ENCODE results near the gene NCEH1.

- TF ChIP-seq, protein P1, sequence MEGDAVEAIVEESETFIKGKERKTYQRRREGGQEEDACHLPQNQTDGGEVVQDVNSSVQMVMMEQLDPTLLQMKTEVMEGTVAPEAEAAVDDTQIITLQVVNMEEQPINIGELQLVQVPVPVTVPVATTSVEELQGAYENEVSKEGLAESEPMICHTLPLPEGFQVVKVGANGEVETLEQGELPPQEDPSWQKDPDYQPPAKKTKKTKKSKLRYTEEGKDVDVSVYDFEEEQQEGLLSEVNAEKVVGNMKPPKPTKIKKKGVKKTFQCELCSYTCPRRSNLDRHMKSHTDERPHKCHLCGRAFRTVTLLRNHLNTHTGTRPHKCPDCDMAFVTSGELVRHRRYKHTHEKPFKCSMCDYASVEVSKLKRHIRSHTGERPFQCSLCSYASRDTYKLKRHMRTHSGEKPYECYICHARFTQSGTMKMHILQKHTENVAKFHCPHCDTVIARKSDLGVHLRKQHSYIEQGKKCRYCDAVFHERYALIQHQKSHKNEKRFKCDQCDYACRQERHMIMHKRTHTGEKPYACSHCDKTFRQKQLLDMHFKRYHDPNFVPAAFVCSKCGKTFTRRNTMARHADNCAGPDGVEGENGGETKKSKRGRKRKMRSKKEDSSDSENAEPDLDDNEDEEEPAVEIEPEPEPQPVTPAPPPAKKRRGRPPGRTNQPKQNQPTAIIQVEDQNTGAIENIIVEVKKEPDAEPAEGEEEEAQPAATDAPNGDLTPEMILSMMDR (IDR thresholded peaks at IDR 0.05 in 2 of 3, conservative IDR thresholded peaks at IDR 0.05 in 1 of 3; ENCODE audit: borderline replicate concordance in 1 of 3, insufficient read depth in 1 of 3, low read depth in 2 of 3, low read length in 2 of 3): no peak
- TF ChIP-seq POLR2A (IDR thresholded peaks at IDR 0.05; ENCODE audit: borderline replicate concordance, extremely low read depth, insufficient read depth, insufficient read length): no peak
- TF ChIP-seq, protein P2, sequence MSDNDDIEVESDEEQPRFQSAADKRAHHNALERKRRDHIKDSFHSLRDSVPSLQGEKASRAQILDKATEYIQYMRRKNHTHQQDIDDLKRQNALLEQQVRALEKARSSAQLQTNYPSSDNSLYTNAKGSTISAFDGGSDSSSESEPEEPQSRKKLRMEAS (IDR thresholded peaks at IDR 0.05): peak; percentile 47; the same call in 1 of the 2 replicates
- TF ChIP-seq, protein P3, sequence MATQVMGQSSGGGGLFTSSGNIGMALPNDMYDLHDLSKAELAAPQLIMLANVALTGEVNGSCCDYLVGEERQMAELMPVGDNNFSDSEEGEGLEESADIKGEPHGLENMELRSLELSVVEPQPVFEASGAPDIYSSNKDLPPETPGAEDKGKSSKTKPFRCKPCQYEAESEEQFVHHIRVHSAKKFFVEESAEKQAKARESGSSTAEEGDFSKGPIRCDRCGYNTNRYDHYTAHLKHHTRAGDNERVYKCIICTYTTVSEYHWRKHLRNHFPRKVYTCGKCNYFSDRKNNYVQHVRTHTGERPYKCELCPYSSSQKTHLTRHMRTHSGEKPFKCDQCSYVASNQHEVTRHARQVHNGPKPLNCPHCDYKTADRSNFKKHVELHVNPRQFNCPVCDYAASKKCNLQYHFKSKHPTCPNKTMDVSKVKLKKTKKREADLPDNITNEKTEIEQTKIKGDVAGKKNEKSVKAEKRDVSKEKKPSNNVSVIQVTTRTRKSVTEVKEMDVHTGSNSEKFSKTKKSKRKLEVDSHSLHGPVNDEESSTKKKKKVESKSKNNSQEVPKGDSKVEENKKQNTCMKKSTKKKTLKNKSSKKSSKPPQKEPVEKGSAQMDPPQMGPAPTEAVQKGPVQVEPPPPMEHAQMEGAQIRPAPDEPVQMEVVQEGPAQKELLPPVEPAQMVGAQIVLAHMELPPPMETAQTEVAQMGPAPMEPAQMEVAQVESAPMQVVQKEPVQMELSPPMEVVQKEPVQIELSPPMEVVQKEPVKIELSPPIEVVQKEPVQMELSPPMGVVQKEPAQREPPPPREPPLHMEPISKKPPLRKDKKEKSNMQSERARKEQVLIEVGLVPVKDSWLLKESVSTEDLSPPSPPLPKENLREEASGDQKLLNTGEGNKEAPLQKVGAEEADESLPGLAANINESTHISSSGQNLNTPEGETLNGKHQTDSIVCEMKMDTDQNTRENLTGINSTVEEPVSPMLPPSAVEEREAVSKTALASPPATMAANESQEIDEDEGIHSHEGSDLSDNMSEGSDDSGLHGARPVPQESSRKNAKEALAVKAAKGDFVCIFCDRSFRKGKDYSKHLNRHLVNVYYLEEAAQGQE (IDR thresholded peaks at IDR 0.05; ENCODE audit: low read depth): no peak
- no peak for TF ChIP-seq YY1 (IDR thresholded peaks at IDR 0.05; ENCODE audit: extremely low read depth, insufficient replicate concordance, low read depth, low read length)
Measured at GRCh38 chr3:172658344-172659245, 52.3 kb downstream of the NCEH1 start.

Measured in HCT116 (cell line).